ENCODE data around the gene PGBD2. TPM values are rescaled to one million over a fixed set of nuclear protein-coding genes. Genes with fewer than 3 reads are reported as not detected.

Gene PGBD2
- total RNA-seq, 1 donor from 2014 or later = 10.8 TPM

DNA sequence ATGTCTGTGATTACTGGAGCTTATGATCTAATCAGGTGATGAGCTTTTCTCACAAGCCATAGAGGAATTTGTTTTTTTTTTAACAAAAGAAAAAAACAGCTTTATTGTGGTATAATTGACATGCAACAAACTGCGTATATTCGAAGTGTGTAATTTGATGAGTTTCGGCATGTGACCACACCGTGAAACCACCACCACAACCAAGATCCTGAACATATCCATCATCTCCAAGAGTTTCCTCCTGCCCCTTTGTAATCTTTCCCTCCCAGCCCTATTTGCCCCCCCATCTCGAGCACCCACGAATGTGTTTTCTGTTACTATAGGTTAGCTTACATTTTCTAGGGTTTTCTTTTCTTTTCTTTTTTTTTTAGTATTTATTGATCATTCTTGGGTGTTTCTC, 4.7 kb downstream of the PGBD2 start:
- no peak overlapping the region for H3K27ac Mint-ChIP-seq (ENCODE audit: unreplicated experiment)
- H3K4me1 Mint-ChIP-seq = peaks cover 25% of the 10 kb centered on the region
- no peak for DNase-seq (ENCODE audit: low read depth, low spot score)
- H3K36me3 Mint-ChIP-seq (ENCODE audit: low read depth) = peaks cover 27% of the 10 kb centered on the region
- no peaks in the 10 kb centered on the region for H3K9me3 Mint-ChIP-seq
- no peak overlapping the region for H3K4me3 Mint-ChIP-seq
- TF ChIP-seq, protein P1, sequence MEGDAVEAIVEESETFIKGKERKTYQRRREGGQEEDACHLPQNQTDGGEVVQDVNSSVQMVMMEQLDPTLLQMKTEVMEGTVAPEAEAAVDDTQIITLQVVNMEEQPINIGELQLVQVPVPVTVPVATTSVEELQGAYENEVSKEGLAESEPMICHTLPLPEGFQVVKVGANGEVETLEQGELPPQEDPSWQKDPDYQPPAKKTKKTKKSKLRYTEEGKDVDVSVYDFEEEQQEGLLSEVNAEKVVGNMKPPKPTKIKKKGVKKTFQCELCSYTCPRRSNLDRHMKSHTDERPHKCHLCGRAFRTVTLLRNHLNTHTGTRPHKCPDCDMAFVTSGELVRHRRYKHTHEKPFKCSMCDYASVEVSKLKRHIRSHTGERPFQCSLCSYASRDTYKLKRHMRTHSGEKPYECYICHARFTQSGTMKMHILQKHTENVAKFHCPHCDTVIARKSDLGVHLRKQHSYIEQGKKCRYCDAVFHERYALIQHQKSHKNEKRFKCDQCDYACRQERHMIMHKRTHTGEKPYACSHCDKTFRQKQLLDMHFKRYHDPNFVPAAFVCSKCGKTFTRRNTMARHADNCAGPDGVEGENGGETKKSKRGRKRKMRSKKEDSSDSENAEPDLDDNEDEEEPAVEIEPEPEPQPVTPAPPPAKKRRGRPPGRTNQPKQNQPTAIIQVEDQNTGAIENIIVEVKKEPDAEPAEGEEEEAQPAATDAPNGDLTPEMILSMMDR (conservative IDR thresholded peaks at IDR 0.05) = no peak
- H3K27me3 Mint-ChIP-seq (ENCODE audit: low read depth) = no peaks in the 10 kb centered on the region

DNA sequence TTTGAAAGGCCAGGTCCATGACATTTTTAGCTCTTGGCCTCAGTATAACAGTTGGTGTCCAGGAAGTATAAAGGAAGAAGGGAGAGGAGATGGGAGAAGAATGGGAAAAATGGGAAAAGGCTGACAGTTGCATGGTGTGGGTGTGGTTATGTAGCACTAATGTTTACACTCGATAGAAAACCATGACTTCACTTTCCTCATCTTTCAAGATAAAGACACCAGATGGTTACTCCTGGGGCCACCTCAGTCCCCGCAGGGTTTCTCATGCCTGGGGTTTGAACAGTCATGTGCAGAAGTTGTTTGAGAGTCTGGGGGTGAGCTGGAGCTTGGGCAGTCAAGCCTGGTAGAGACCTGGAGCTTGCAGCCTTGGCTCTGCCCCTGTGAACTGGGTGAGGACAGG, 7.9 kb downstream of the PGBD2 start:
- DNase-seq (ENCODE audit: low read depth, low spot score) = no peak
- Mint-ChIP-seq H3K9me3 (no peaks in the 10 kb centered on the region), H3K36me3 (ENCODE audit: low read depth) (peaks cover 41% of the 10 kb centered on the region), H3K27me3 (ENCODE audit: low read depth) (no peaks in the 10 kb centered on the region), H3K27ac (ENCODE audit: unreplicated experiment) (no peak overlapping the region), H3K4me1 (peaks cover 1% of the 10 kb centered on the region), H3K4me3 (no peak overlapping the region)
- TF ChIP-seq, protein P1 (conservative IDR thresholded peaks at IDR 0.05) = no peak

DNA sequence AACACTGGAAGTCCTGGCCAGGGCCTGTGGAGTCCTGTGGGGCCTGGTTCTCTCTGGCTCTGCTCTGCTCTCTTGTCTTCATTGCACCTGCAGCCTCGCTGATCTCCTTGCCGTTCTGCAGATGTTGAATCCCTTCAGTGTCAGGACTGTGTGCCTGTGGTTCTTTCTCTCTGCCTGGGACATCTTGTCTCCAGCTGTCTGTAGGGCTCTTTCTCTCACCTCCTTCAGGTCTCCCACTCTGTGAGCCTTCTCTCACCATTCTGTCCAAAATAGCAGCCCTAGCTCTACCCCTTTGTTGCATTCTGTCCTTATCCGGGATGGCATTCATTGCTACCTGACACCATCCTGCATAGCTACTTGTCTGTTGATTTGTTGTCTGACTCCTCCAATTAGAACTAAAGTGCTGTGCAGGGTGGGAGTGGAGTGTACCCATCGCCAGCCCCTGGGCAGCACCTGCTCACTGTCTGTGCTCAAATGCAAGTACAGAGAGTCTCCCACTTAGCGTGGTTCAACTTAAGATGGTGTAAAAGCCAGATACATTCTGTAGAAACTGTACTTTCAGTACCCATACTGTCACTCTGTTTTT, 8.9 kb downstream of the PGBD2 start:
- H3K27ac Mint-ChIP-seq (ENCODE audit: unreplicated experiment) = no peak overlapping the region
- no peaks in the 10 kb centered on the region for H3K27me3 Mint-ChIP-seq (ENCODE audit: low read depth)
- TF ChIP-seq, protein P1 (conservative IDR thresholded peaks at IDR 0.05) = no peak
- H3K36me3 Mint-ChIP-seq (ENCODE audit: low read depth) = peaks cover 42% of the 10 kb centered on the region
- H3K9me3 Mint-ChIP-seq = peaks cover 3% of the 10 kb centered on the region
- H3K4me1 Mint-ChIP-seq = no peaks in the 10 kb centered on the region
- no peak for DNase-seq (ENCODE audit: low read depth, low spot score)
- no peak overlapping the region for H3K4me3 Mint-ChIP-seq

DNA sequence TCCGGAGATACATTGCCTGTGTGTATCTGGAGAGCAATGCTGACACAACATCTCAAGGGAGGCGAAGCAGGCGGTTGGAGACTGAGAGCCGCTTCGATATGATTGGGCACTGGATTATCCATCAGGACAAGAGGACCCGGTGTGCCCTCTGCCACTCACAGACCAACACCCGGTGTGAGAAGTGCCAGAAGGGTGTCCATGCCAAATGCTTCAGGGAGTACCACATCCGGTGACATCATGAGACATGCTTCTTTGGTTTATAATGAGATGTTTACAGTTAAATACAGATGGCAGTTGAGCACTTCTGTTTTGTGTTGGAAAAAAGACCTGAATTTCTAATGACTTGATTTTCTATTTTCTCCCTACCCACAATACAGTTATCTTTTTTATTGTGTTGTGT, 12.1 kb downstream of the PGBD2 start:
- H3K36me3 Mint-ChIP-seq (ENCODE audit: low read depth) = peaks cover 49% of the 10 kb centered on the region
- no peak overlapping the region for H3K27ac Mint-ChIP-seq (ENCODE audit: unreplicated experiment)
- H3K27me3 Mint-ChIP-seq (ENCODE audit: low read depth) = no peaks in the 10 kb centered on the region
- peaks cover 3% of the 10 kb centered on the region for H3K9me3 Mint-ChIP-seq
- H3K4me3 Mint-ChIP-seq = no peak overlapping the region
- H3K4me1 Mint-ChIP-seq = no peaks in the 10 kb centered on the region
- DNase-seq (ENCODE audit: low read depth, low spot score) = no peak
- TF ChIP-seq, protein P1 (conservative IDR thresholded peaks at IDR 0.05) = no peak

DNA sequence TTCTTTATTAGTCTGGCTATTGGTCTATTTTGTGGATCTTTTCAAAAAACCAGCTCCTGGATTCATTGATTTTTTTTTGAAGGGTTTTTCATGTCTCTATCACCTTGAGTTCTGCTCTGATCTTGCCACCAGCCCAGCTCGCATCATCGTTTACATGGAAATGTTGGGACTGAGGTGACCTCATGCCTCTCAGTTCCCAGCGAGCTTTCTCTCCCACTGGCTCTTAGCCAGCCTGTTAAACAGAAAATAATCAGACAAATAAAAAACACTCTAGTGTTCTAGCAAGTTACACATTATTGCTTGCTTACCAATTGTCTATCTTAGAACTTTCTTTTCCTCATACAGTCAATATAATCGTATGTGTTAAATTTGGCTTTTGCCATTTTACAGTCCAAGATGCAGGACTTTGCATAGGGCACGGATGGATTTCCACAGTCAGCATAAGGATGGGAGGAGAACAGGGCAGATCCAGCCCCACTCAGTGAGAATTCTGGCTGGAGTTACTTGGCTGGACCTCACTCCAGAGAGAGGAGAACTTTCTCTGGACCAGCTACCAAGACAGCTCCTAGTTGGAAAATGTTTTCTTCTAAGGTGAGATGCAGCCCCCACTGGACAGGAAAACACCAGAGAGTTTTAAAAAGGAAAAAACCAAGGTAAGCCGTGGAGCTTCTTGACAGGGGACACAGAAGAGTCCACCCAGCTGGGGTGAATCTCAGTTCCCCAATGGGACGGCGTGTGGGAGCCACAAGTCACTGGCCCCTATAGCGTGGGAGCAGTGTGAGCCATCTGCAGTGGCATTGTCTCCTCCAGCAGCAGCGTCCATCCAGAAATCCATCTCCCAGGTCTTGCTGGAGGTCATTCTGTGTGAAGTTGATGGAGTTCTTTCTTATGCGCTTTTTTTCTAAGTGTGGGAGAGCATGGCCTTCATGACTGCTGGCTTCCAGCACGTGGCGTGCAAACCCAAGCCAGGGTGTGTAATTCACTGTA, 17.6 kb downstream of the PGBD2 start:
- H3K27ac Mint-ChIP-seq (ENCODE audit: unreplicated experiment) = no peak overlapping the region
- peaks cover 30% of the 10 kb centered on the region for H3K4me1 Mint-ChIP-seq
- no peak for DNase-seq (ENCODE audit: low read depth, low spot score)
- peaks cover 26% of the 10 kb centered on the region for H3K36me3 Mint-ChIP-seq (ENCODE audit: low read depth)
- no peak overlapping the region for H3K4me3 Mint-ChIP-seq
- TF ChIP-seq, protein P1 (conservative IDR thresholded peaks at IDR 0.05) = no peak
- H3K9me3 Mint-ChIP-seq = peaks cover 3% of the 10 kb centered on the region
- H3K27me3 Mint-ChIP-seq (ENCODE audit: low read depth) = no peaks in the 10 kb centered on the region
